BJ (cell line): ENCODE results near the gene TRAP1. TPM values are rescaled to one million over a fixed set of nuclear protein-coding genes. Genes with fewer than 3 reads are reported as not detected.

ENCODE experiments used
- CTCF ChIA-PET: fragments of 350-600 bp; formaldehyde crosslinking; extraction: SDS; loops from one replicate; lab custom pipeline; 2021; ENCODE audit warnings: antibody characterized with exemption, inconsistent platforms; lab: Yijun Ruan, JAX
- POLR2A ChIA-PET: fragments of 300-600 bp; sonication (Branson Sonifier 250); formaldehyde crosslinking; extraction: SDS; loops from one replicate; lab custom pipeline; 2021; ENCODE audit warnings: antibody characterized with exemption; lab: Charles Lee
- DNase-seq: peaks from one replicate; pipeline ENCODE4 v3.0.0-alpha.2; 2011; ENCODE audit warnings: low read depth
- H3K27me3 ChIP-seq: 2 replicates; pipeline ENCODE4 v1.6.0; 2011; ENCODE audit warnings: low read length; ENCODE audit not compliant: control insufficient read depth, insufficient read depth
- H3K36me3 ChIP-seq: 2 replicates; pipeline ENCODE4 v1.5.1; 2011; ENCODE audit warnings: low read length; ENCODE audit not compliant: control insufficient read depth, insufficient read depth
- H3K4me3 ChIP-seq: 2 replicates; pipeline ENCODE4 v1.5.1; 2011; ENCODE audit warnings: low read depth, mild to moderate bottlenecking, control low read depth, low read length
- CTCF ChIP-seq: IDR thresholded peaks from 2 replicates; pipeline ENCODE4 v1.5.1; 2011; ENCODE audit warnings: low read depth, mild to moderate bottlenecking, control low read depth, inconsistent platforms, low read length, moderate library complexity; ENCODE audit not compliant: insufficient read depth
- polyA minus RNA-seq: library from RNA; depleted of rRNA, polyadenylated mRNA; stranded (reverse); fragments of >200 nt; gene quantifications from 2 replicates; pipeline ENCODE4 v1.2.3, GENCODE V29; 2011; rRNA and poly(A)+ RNA removed
- polyA plus RNA-seq: library from polyadenylated mRNA; depleted of rRNA; stranded (reverse); fragments of >200 nt; gene quantifications from 2 replicates; pipeline ENCODE4 v1.2.3, GENCODE V29; 2011; rRNA removed

TRAP1 gene
- 95.9 and 112 TPM in 2 replicates for polyA plus RNA-seq
- 77.4 and 95.6 TPM in 2 replicates for polyA minus RNA-seq

GRCh38 chr16:3717235-3718018, at the start of gene TRAP1:
TRAP1 (minus strand) TSS chr16:3717524; CDS start chr16:3717508, 16 bp downstream.
- POLR2A ChIA-PET = no interaction called here
- no peak for TF ChIP-seq CTCF
- H3K36me3 ChIP-seq = no peaks in the 10 kb centered on the region; the same call in 1 of the 2 replicates
- DNase-seq = peak; percentile 7
- peak within 1 kb of the TSS; percentile 89 for H3K4me3 ChIP-seq
- no peaks in the 10 kb centered on the region for H3K27me3 ChIP-seq
- CTCF ChIA-PET = interaction anchor here (0.7 to 1.7 kb wide), 3 partner anchors 27 to 536 kb away, joined by 3 to 5 read pairs (median 4); no protein-coding TSS in a partner anchor

GRCh38 chr16:3766177-3766576, 48.9 kb upstream of the TRAP1 start:
- Histone ChIP-seq H3K36me3 (peaks cover 32% of the 10 kb centered on the region), H3K27me3 (no peaks in the 10 kb centered on the region), H3K4me3 (no peak overlapping the region)
- no peak for DNase-seq
- CTCF ChIA-PET = interaction anchor here (0.6 kb wide), 1 partner anchor 78 kb away, joined by 3 read pairs; no protein-coding TSS in a partner anchor
- POLR2A ChIA-PET = no interaction called here
- TF ChIP-seq CTCF = no peak

GRCh38 chr16:3764409-3764808, 47.1 kb upstream of the TRAP1 start:
- no peak for DNase-seq
- no peak overlapping the region for H3K4me3 ChIP-seq
- peaks cover 27% of the 10 kb centered on the region for H3K36me3 ChIP-seq
- H3K27me3 ChIP-seq = no peaks in the 10 kb centered on the region
- CTCF ChIA-PET = no interaction called here
- no peak for TF ChIP-seq CTCF
- POLR2A ChIA-PET = no interaction called here

- DNase-seq = no peak
- CTCF ChIA-PET = no interaction called here
- H3K4me3 ChIP-seq = no peak overlapping the region
- H3K27me3 ChIP-seq = no peaks in the 10 kb centered on the region
- peaks cover 22% of the 10 kb centered on the region for H3K36me3 ChIP-seq
- POLR2A ChIA-PET = no interaction called here
- no peak for TF ChIP-seq CTCF
Measured at GRCh38 chr16:3762107-3762750, 44.9 kb upstream of the TRAP1 start.

- H3K36me3 ChIP-seq = peaks cover 17% of the 10 kb centered on the region
Measured at GRCh38 chr16:3761375-3762106, 44.2 kb upstream of the TRAP1 start.

More at GRCh38 chr16:3761375-3762106, 44.2 kb upstream of the TRAP1 start:
- ChIA-PET POLR2A (no interaction called here), CTCF (no interaction called here)
- Histone ChIP-seq H3K4me3 (no peak overlapping the region), H3K27me3 (no peaks in the 10 kb centered on the region)
- TF ChIP-seq CTCF = no peak
- no peak for DNase-seq
